Trophoblast cell (in vitro differentiated cells and primary cell): ENCODE data around the gene ENG.
A peak's percentile ranks its signal among the peaks of the same experiment; 100 is the strongest.

Experiments
- DNase-seq, 2 donors: peaks; one replicate each; pipeline ENCODE4 v3.0.0-alpha.2; 2016
- H2AFZ ChIP-seq: 2 replicates; pipeline ENCODE4 v1.6.1; 2013; ENCODE audit warnings: low read length, moderate library complexity, mild to moderate bottlenecking; ENCODE audit not compliant: insufficient read depth, poor library complexity
- H2AK5ac ChIP-seq: 2 replicates; pipeline ENCODE4 v1.6.1; 2013; ENCODE audit warnings: mild to moderate bottlenecking, low read length
- H2BK120ac ChIP-seq: 2 replicates; pipeline ENCODE4 v1.6.1; 2013; ENCODE audit warnings: low read length, mild to moderate bottlenecking, moderate library complexity; ENCODE audit not compliant: insufficient read depth, poor library complexity
- H2BK12ac ChIP-seq: 2 replicates; pipeline ENCODE4 v1.6.1; 2013; ENCODE audit warnings: mild to moderate bottlenecking, low read length, moderate library complexity
- H2BK5ac ChIP-seq: 2 replicates; pipeline ENCODE4 v1.6.1; 2013; ENCODE audit warnings: low read length, low read depth, moderate library complexity, mild to moderate bottlenecking; ENCODE audit not compliant: poor library complexity
- H3K14ac ChIP-seq: 2 replicates; pipeline ENCODE4 v1.6.1; 2013; ENCODE audit warnings: mild to moderate bottlenecking, low read length
- H3K18ac ChIP-seq: 2 replicates; pipeline ENCODE4 v1.6.1; 2013; ENCODE audit warnings: mild to moderate bottlenecking, low read length
- H3K23ac ChIP-seq: 2 replicates; pipeline ENCODE4 v1.6.1; 2013; ENCODE audit warnings: low read length
- H3K27ac ChIP-seq: 2 replicates; pipeline ENCODE4 v1.5.1; 2013; ENCODE audit warnings: low read depth, mild to moderate bottlenecking, inconsistent platforms, low read length, moderate library complexity
- H3K27me3 ChIP-seq: 2 replicates; pipeline ENCODE4 v1.6.1; 2013; ENCODE audit warnings: inconsistent platforms, mild to moderate bottlenecking, low read length, moderate library complexity; ENCODE audit not compliant: insufficient read depth
- H3K36me3 ChIP-seq, 2 experiments: 1 replicate in 1 of 2; 2 replicates in 1 of 2; pipeline ENCODE4 v1.6.1; 2013; ENCODE audit warnings: low read length in 2 of 2, mild to moderate bottlenecking in 2 of 2, moderate library complexity in 1 of 2; ENCODE audit not compliant: insufficient read depth in 2 of 2, control insufficient read depth in 1 of 2
- H3K4ac ChIP-seq: 2 replicates; pipeline ENCODE4 v1.6.1; 2013; ENCODE audit warnings: low read depth, mild to moderate bottlenecking, low read length, moderate library complexity
- H3K4me1 ChIP-seq, 2 experiments: 1 replicate in 1 of 2; 2 replicates in 1 of 2; pipeline ENCODE4 v1.6.1; 2013; ENCODE audit warnings: low read length in 2 of 2, mild to moderate bottlenecking in 2 of 2, moderate library complexity in 1 of 2; ENCODE audit not compliant: insufficient read depth in 2 of 2, control insufficient read depth in 1 of 2
- H3K4me2 ChIP-seq: 2 replicates; pipeline ENCODE4 v1.6.1; 2013; ENCODE audit warnings: inconsistent platforms, mild to moderate bottlenecking, low read length, moderate library complexity
- H3K4me3 ChIP-seq: 2 replicates; pipeline ENCODE4 v1.5.1; 2013; ENCODE audit warnings: mild to moderate bottlenecking, low read depth, low read length, inconsistent platforms
- H3K79me1 ChIP-seq: one replicate; pipeline ENCODE4 v1.6.1; 2013; ENCODE audit warnings: low read length
- H3K79me2 ChIP-seq: 2 replicates; pipeline ENCODE4 v1.6.1; 2013; ENCODE audit warnings: low read length, mild to moderate bottlenecking; ENCODE audit not compliant: control insufficient read depth, insufficient read depth, poor library complexity
- H3K9ac ChIP-seq: 2 replicates; pipeline ENCODE4 v1.6.1; 2013; ENCODE audit warnings: mild to moderate bottlenecking, low read length
- H3K9me3 ChIP-seq: 2 replicates; pipeline ENCODE4 v1.6.1; 2013; ENCODE audit warnings: low read depth, mild to moderate bottlenecking, control low read depth, inconsistent platforms, low read length; ENCODE audit not compliant: insufficient read depth
- H4K12ac ChIP-seq: 2 replicates; pipeline ENCODE4 v1.6.1; 2013; ENCODE audit warnings: low read depth, mild to moderate bottlenecking, low read length, moderate library complexity
- H4K8ac ChIP-seq: 2 replicates; pipeline ENCODE4 v1.6.1; 2013; ENCODE audit warnings: low read depth, mild to moderate bottlenecking, low read length, moderate library complexity
- H4K91ac ChIP-seq: one replicate; pipeline ENCODE4 v1.6.1; 2013; ENCODE audit warnings: low read depth, mild to moderate bottlenecking, low read length, moderate library complexity
- WGBS: extraction: QIAGEN DNeasy Blood & Tissue Kit; methylation state at CpG from one replicate; pipeline ENCODE4 v1.1.7; 2013; ENCODE audit warnings: missing lambda C conversion rate; ENCODE audit not compliant: insufficient read length, insufficient coverage; ENCODE audit errors: extremely low coverage; 5-methylcytosine and 5-hydroxymethylcytosine counted together

Gene ENG

DNA sequence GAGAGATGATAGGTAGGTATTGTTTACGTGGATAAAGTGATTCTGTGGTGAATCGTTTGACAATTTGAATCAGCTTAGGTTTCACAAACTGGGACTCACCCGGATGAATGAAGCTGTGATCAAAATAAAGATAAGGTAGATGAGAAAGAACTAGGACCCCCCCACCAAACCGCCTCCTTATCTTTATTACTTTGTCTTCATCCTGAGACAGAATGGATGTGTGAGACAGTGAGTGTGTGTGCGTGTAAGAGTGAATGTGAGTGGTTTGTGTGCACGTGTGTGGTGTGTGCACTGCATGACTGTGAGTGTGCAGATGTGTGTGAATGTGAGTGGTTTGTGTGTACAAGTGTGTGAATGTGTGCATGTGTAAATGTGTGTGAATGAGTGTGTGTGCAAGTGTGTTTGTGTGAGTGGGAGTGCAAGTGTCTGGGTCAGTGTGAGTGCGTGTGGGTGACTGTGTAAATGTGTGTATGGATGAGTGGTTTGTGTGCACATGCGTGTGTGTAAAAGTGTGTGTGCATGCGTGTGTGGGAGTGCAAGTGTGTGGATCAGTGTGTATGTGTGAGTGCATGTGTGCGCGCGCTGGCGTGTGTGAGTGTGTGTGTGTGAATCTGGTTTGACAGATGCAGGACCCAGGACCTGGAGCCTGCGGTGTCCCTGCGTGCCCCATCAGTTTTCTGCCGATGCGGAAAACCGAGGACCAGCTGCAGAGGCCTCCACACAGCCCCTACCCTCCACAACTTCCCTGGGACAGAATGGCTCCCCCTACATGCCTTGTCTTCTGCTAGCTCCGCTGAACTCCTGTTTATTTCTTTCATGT, 11.4 kb upstream of the ENG start:
- H3K4me1 ChIP-seq = peaks cover 25 to 30% of the 10 kb centered on the region in 2 experiments
- H3K79me2 ChIP-seq = no peaks in the 10 kb centered on the region
- H2AK5ac ChIP-seq = no peak overlapping the region
- peaks cover 31% of the 10 kb centered on the region for H3K79me1 ChIP-seq
- no peak overlapping the region for H4K91ac ChIP-seq
- no peak overlapping the region for H4K8ac ChIP-seq
- no peak overlapping the region for H3K4me2 ChIP-seq
- WGBS = 100% methylated on average over 2 of the region's 19 CpGs
- H2BK120ac ChIP-seq = no peak overlapping the region
- peaks cover 5 to 8% of the 10 kb centered on the region in 2 experiments for H3K36me3 ChIP-seq
- no peak overlapping the region for H4K12ac ChIP-seq
- H3K27me3 ChIP-seq = no peaks in the 10 kb centered on the region
- H2BK5ac ChIP-seq = no peak overlapping the region
- no peak overlapping the region for H3K4ac ChIP-seq
- no peak for DNase-seq
- H3K18ac ChIP-seq = no peak overlapping the region
- H3K27ac ChIP-seq = no peak overlapping the region
- no peak overlapping the region for H3K14ac ChIP-seq
- H2AFZ ChIP-seq = no peak overlapping the region
- H3K23ac ChIP-seq = peak overlapping the region; percentile 84
- no peak overlapping the region for H3K9ac ChIP-seq
- H3K9me3 ChIP-seq = peaks cover 1% of the 10 kb centered on the region
- H2BK12ac ChIP-seq = no peak overlapping the region
- no peak overlapping the region for H3K4me3 ChIP-seq

DNA sequence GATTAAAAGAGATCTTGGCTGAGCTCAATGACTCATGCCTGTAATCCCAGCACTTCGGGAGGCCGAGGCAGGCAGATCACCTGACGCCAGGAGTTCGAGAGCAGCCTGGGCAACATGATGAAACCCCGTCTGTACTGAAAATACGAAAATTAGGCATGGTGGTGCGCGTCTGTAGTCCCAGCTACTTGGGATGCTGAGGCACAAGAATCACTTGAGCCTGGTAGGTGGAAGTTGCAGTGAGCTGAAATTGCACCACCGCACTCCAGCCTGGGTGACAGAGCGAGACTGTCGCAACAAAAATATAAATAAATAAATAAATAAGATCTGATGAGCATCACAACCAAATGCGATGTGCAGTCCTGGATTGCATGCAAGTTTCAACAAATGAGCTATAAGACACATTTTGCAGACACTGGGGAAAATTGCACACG, 8.7 kb upstream of the ENG start:
- Histone ChIP-seq H3K4ac (no peak overlapping the region), H3K18ac (no peak overlapping the region), H2AK5ac (no peak overlapping the region), H3K79me2 (no peaks in the 10 kb centered on the region), H2BK120ac (no peak overlapping the region), H3K36me3 (peaks cover 4 to 5% of the 10 kb centered on the region in 2 experiments), H3K27ac (no peak overlapping the region), H2AFZ (no peak overlapping the region), H2BK5ac (no peak overlapping the region), H3K14ac (no peak overlapping the region), H3K9ac (no peak overlapping the region), H4K91ac (no peak overlapping the region), H3K27me3 (no peaks in the 10 kb centered on the region), H2BK12ac (no peak overlapping the region), H3K4me2 (no peak overlapping the region), H3K4me1 (peaks cover 18 to 27% of the 10 kb centered on the region in 2 experiments), H3K79me1 (peaks cover 30% of the 10 kb centered on the region), H3K23ac (no peak overlapping the region), H3K4me3 (no peak overlapping the region), H4K12ac (no peak overlapping the region), H4K8ac (no peak overlapping the region), H3K9me3 (peaks cover 1% of the 10 kb centered on the region)
- DNase-seq = no peak
- no CpG with 5 or more reads among the region's 13 CpGs for WGBS

DNA sequence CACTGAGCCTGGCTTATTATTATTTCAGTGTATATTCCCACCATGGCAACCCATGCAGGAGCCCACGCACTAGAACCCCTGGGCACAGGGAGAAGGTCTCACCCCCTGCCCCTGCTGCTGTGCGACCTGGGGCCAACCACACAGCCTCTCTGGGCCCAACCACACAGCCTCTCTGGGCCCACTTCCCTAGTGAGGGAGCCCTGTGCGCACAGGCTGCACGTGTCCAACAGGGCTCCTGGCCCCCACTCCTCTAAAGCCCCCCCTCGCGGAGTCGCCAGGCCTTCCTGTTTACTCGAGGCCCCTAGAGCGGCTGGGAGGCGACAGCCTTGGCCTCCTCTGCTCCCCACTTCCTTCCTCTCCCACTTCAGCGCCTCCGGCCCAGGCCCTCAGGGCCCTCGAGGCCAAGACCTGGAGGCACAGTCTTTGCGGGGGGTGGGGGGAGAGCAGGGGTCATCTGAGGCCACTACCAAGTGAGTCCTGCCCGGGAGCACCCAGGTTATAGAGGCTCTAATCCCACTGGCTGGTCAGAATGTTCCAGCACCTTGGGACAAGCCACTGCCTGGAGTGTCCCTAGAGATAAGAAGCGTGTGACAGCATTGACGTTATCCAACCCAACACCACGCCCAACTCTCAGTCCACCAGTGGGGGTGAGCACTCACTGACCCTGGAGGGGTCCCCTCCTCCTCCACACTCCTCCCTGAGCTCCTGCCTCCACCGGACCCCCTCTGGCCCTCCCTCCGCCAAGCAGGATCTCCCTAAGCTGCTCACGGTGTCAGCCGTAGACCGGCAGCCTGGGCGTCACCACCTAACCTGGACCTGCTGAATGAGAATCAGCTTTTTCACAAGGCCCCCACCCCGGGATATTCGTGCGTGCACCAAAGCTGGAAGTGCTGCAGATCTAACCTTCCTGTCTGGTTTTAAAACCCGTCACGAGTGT, 7.9 kb upstream of the ENG start:
- Histone ChIP-seq H3K27ac (no peak overlapping the region), H2BK5ac (peak overlapping the region; percentile 8), H3K27me3 (no peaks in the 10 kb centered on the region), H2AK5ac (peak overlapping the region; percentile 46), H3K79me1 (peaks cover 32% of the 10 kb centered on the region), H3K9me3 (peaks cover 4% of the 10 kb centered on the region), H3K14ac (peak overlapping the region; percentile 74), H3K36me3 (peaks cover 2 to 5% of the 10 kb centered on the region in 2 experiments), H4K91ac (peak overlapping the region; percentile 59), H3K4ac (no peak overlapping the region), H2AFZ (peak overlapping the region; percentile 21), H3K23ac (no peak overlapping the region), H3K18ac (peak overlapping the region; percentile 4), H2BK120ac (peak overlapping the region; percentile 53), H3K4me2 (no peak overlapping the region), H3K4me1 (peaks cover 10 to 22% of the 10 kb centered on the region in 2 experiments), H4K12ac (no peak overlapping the region), H4K8ac (no peak overlapping the region), H2BK12ac (peak overlapping the region; percentile 20), H3K9ac (no peak overlapping the region), H3K4me3 (no peak overlapping the region), H3K79me2 (no peaks in the 10 kb centered on the region)
- no peak for DNase-seq
- WGBS = no CpG with 5 or more reads among the region's 29 CpGs

- H4K12ac ChIP-seq = no peak overlapping the region
- peak overlapping the region; percentile 33 for H2AFZ ChIP-seq
- peak overlapping the region; percentile 47 for H4K8ac ChIP-seq
- peak overlapping the region; percentile 79 for H2BK120ac ChIP-seq
- H3K4me2 ChIP-seq = no peak overlapping the region
- H3K79me1 ChIP-seq = peaks cover 37% of the 10 kb centered on the region
- no peak for DNase-seq
- peak overlapping the region; percentile 22 for H2BK5ac ChIP-seq
- peaks cover 0 to 1% of the 10 kb centered on the region in 2 experiments for H3K36me3 ChIP-seq
- no CpG with 5 or more reads among the region's 11 CpGs for WGBS
- H2BK12ac ChIP-seq = peak overlapping the region; percentile 9
- H2AK5ac ChIP-seq = peak overlapping the region; percentile 38
- H3K4me3 ChIP-seq = no peak overlapping the region
- H3K4ac ChIP-seq = no peak overlapping the region
- H3K4me1 ChIP-seq = peaks cover 7 to 21% of the 10 kb centered on the region in 2 experiments
- peaks cover 3% of the 10 kb centered on the region for H3K9me3 ChIP-seq
- H3K27me3 ChIP-seq = no peaks in the 10 kb centered on the region
- no peaks in the 10 kb centered on the region for H3K79me2 ChIP-seq
- H3K23ac ChIP-seq = no peak overlapping the region
- no peak overlapping the region for H3K9ac ChIP-seq
- peak overlapping the region; percentile 7 for H3K27ac ChIP-seq
- peak overlapping the region; percentile 20 for H3K14ac ChIP-seq
- H4K91ac ChIP-seq = peak overlapping the region; percentile 73
- H3K18ac ChIP-seq = no peak overlapping the region
Observed at GRCh38 chr9:127860779-127861178, 6.3 kb upstream of the ENG start.
